Caco-2 (cell line): ENCODE data around the gene OTOGL. TPM values are rescaled to one million over a fixed set of nuclear protein-coding genes. Genes with fewer than 3 reads are reported as not detected.

Experiments used
- Bru-seq: library from RNA; stranded (reverse); fragments of 400-500 nt; gene quantifications from one replicate; lab custom pipeline; 2021; lab: Mats Ljungman, UMichigan
- BruChase-seq, 2 experiments: library from RNA; stranded (reverse); fragments of 400-500 nt; gene quantifications; one replicate each; lab custom pipeline; 2021; lab: Mats Ljungman, UMichigan
- BruUV-seq: library from RNA; stranded (reverse); fragments of 400-500 nt; replicated peaks from 2 replicates; lab custom pipeline; 2021; lab: Mats Ljungman, UMichigan
- CTCF ChIA-PET: fragments of 300-600 bp; sonication (Branson Sonifier 250); formaldehyde crosslinking; loops from one replicate; lab custom pipeline; 2022; ENCODE audit warnings: antibody characterized with exemption; lab: Charles Lee
- POLR2A ChIA-PET: fragments of 300-600 bp; sonication (Branson Sonifier 250); formaldehyde crosslinking; loops from one replicate; lab custom pipeline; 2022; ENCODE audit warnings: antibody characterized with exemption; lab: Charles Lee
- DNase-seq, 2 experiments: peaks; one replicate each; pipeline versions ENCODE4 v3.0.0 to v3.0.0-alpha.2; 2020 to 2022
- H3K27me3 ChIP-seq: replicated peaks from 2 replicates; pipeline ENCODE4 v1.6.0; 2011; ENCODE audit warnings: low read length; ENCODE audit not compliant: control insufficient read depth, insufficient read depth
- H3K36me3 ChIP-seq: 2 replicates; pipeline ENCODE4 v1.5.1; 2011; ENCODE audit warnings: low read length; ENCODE audit not compliant: control insufficient read depth, insufficient read depth
- H3K4me1 ChIP-seq: fragments of 250-450 bp; sonication (Bioruptor Pico); 2 replicates; pipeline ENCODE4 v1.5.1; 2020; ENCODE audit warnings: mild to moderate bottlenecking
- H3K4me3 ChIP-seq: 2 replicates; pipeline ENCODE4 v1.5.1; 2011; ENCODE audit warnings: low read depth, mild to moderate bottlenecking, control low read depth, low read length
- H3K9me3 ChIP-seq: fragments of 250-450 bp; sonication (Bioruptor Pico); 2 replicates; pipeline ENCODE4 v1.5.1; 2020; ENCODE audit warnings: mild to moderate bottlenecking, moderate library complexity
- H3K27ac Mint-ChIP-seq: one replicate; pipeline ENCODE4 v1.8.0; 2022; ENCODE audit warnings: mixed read lengths; ENCODE audit not compliant: unreplicated experiment
- H3K27me3 Mint-ChIP-seq: one replicate; pipeline ENCODE4 v1.8.0; 2022; ENCODE audit warnings: mixed read lengths; ENCODE audit not compliant: insufficient read depth, unreplicated experiment
- H3K36me3 Mint-ChIP-seq: one replicate; pipeline ENCODE4 v1.8.0; 2022; ENCODE audit warnings: mild to moderate bottlenecking, mixed read lengths; ENCODE audit not compliant: insufficient read depth, unreplicated experiment
- H3K4me1 Mint-ChIP-seq: one replicate; pipeline ENCODE4 v1.8.0; 2022; ENCODE audit warnings: low read depth, mixed read lengths; ENCODE audit not compliant: unreplicated experiment
- H3K4me3 Mint-ChIP-seq: one replicate; pipeline ENCODE4 v1.8.0; 2022; ENCODE audit warnings: mild to moderate bottlenecking, moderate library complexity, mixed read lengths; ENCODE audit not compliant: unreplicated experiment
- H3K9me3 Mint-ChIP-seq: one replicate; pipeline ENCODE4 v1.8.0; 2022; ENCODE audit warnings: mixed read lengths; ENCODE audit not compliant: unreplicated experiment
- CTCF ChIP-seq, 2 experiments: fragments of 200-600 bp in 1 of 2; IDR thresholded peaks; 1 replicate in 1 of 2; 2 replicates in 1 of 2; pipeline versions ENCODE4 v1.5.1 to v1.8.0; 2011 to 2022; ENCODE audit warnings: antibody characterized with exemption in 1 of 2, control low read depth in 1 of 2, inconsistent platforms in 1 of 2, low read depth in 1 of 2, low read length in 1 of 2, mild to moderate bottlenecking in 1 of 2, moderate library complexity in 1 of 2; ENCODE audit not compliant: insufficient read depth in 1 of 2, severe bottlenecking in 1 of 2, unreplicated experiment in 1 of 2
- intact Hi-C: fragments of 100-400 bp; cut with micrococcal nuclease; formaldehyde crosslinking; loops from one replicate; pipeline ENCODE4 v1.10.0; 2022; ENCODE audit not compliant: unreplicated experiment
- long read RNA-seq: library from polyadenylated mRNA; stranded (forward); transcript quantifications from one replicate; pipeline ENCODE4 v2.0.0, GENCODE V29; 2022
- total RNA-seq: library from RNA; stranded (reverse); gene quantifications from 2 replicates; pipeline ENCODE4 v1.2.3, GENCODE V29; 2022

OTOGL gene
- total RNA-seq (0.39 and 0.72 TPM in 2 replicates), Bru-seq, nascent RNA (percentile 27 among the genes with signal in this experiment), BruChase-seq, experiment 1, labeled RNA remaining after a 2-hour chase (percentile 29 among the genes with signal in this experiment), BruChase-seq, experiment 2, labeled RNA remaining after a 6-hour chase (percentile 22 among the genes with signal in this experiment)
- long read RNA-seq, partial matches to known transcripts = 0 of 3 reads
- long read RNA-seq, other reads (novel, unspliced or antisense) = 3 of 3 reads

DNA sequence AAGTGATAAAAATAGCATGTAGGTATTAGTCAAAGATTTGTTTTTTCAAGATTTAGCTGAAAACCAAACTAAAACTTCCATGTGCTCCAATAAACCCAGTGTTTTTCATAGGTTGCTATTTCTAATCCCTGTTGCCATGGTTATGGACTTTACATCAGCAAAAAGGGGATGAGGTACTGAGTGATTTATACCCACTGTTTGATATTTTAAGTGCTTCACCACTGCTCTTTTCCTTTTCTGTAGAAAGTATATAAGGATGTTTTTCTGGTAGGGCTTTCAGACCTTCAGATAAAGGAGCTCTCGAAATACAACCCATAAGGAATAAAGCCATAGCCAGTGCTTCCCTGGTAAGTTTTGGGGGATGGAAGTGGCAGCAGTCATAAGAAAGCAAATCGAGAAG is at the start of gene OTOGL:
TSS of gene OTOGL (plus strand) at position 279 of the 400 bp plus-strand sequence. CDS start 109,895 bp downstream, outside the sequence.
- POLR2A ChIA-PET = no interaction called here
- Histone ChIP-seq H3K4me3 (no peak within 1 kb of the TSS), H3K36me3 (no peaks in the 10 kb centered on the region), H3K9me3 (no peaks in the 10 kb centered on the region), H3K27me3 (no peaks in the 10 kb centered on the region), H3K4me1 (no peaks in the 10 kb centered on the region)
- no peaks in the 10 kb centered on the region for H3K4me1 Mint-ChIP-seq
- CTCF ChIA-PET = no interaction called here
- intact Hi-C loops = no loop called here
- no peak for TF ChIP-seq CTCF (IDR thresholded peaks at IDR 0.05; ENCODE audit: insufficient read depth in 1 of 2, low read depth in 1 of 2, low read length in 1 of 2, severe bottlenecking in 1 of 2, unreplicated experiment in 1 of 2)
- H3K27ac Mint-ChIP-seq = no peak within 1 kb of the TSS
- no peaks in the 10 kb centered on the region for H3K9me3 Mint-ChIP-seq
- H3K27me3 Mint-ChIP-seq = peaks cover 8% of the 10 kb centered on the region
- H3K36me3 Mint-ChIP-seq = no peaks in the 10 kb centered on the region
- DNase-seq = no peak
- no peak within 1 kb of the TSS for H3K4me3 Mint-ChIP-seq
- no TSS peak for BruUV-seq

- no peaks in the 10 kb centered on the region for H3K9me3 Mint-ChIP-seq
- peaks cover 9% of the 10 kb centered on the region for H3K27me3 Mint-ChIP-seq
- ChIA-PET CTCF (no interaction called here), POLR2A (no interaction called here)
- BruUV-seq = no TSS peak
- TF ChIP-seq CTCF (IDR thresholded peaks at IDR 0.05; ENCODE audit: insufficient read depth in 1 of 2, low read depth in 1 of 2, low read length in 1 of 2, severe bottlenecking in 1 of 2, unreplicated experiment in 1 of 2) = no peak
- no peaks in the 10 kb centered on the region for H3K4me1 Mint-ChIP-seq
- H3K4me3 ChIP-seq = no peak overlapping the region
- no peak overlapping the region for H3K4me3 Mint-ChIP-seq
- H3K9me3 ChIP-seq = no peaks in the 10 kb centered on the region
- no peak overlapping the region for H3K27ac Mint-ChIP-seq
- no peak for DNase-seq
- no peaks in the 10 kb centered on the region for H3K36me3 ChIP-seq
- H3K4me1 ChIP-seq = no peaks in the 10 kb centered on the region
- H3K27me3 ChIP-seq = no peaks in the 10 kb centered on the region
- no peaks in the 10 kb centered on the region for H3K36me3 Mint-ChIP-seq
- intact Hi-C loops = no loop called here
Measured at GRCh38 chr12:80050236-80050635, 49.1 kb upstream of the OTOGL start.

GRCh38 chr12:80053051-80053790 is 46.1 kb upstream of the OTOGL start:
- Histone ChIP-seq H3K9me3 (no peaks in the 10 kb centered on the region), H3K27me3 (no peaks in the 10 kb centered on the region), H3K4me1 (no peaks in the 10 kb centered on the region), H3K4me3 (no peak overlapping the region), H3K36me3 (no peaks in the 10 kb centered on the region)
- TF ChIP-seq CTCF (IDR thresholded peaks at IDR 0.05; ENCODE audit: insufficient read depth in 1 of 2, low read depth in 1 of 2, low read length in 1 of 2, severe bottlenecking in 1 of 2, unreplicated experiment in 1 of 2) = no peak
- CTCF ChIA-PET = no interaction called here
- POLR2A ChIA-PET = no interaction called here
- no peaks in the 10 kb centered on the region for H3K4me1 Mint-ChIP-seq
- no peak for DNase-seq
- no peaks in the 10 kb centered on the region for H3K36me3 Mint-ChIP-seq
- BruUV-seq = no TSS peak
- peaks cover 9% of the 10 kb centered on the region for H3K27me3 Mint-ChIP-seq
- intact Hi-C loops = no loop called here
- H3K4me3 Mint-ChIP-seq = no peak overlapping the region
- no peaks in the 10 kb centered on the region for H3K9me3 Mint-ChIP-seq
- no peak overlapping the region for H3K27ac Mint-ChIP-seq
